K562 (cell line): ENCODE measurements around the gene GALK2. TPM values are rescaled to one million over a fixed set of nuclear protein-coding genes. Genes with fewer than 3 reads are reported as not detected.
A peak's percentile ranks its signal among the peaks of the same experiment; 100 is the strongest.

Experiments
- ATAC-seq: fragments of 200-7000 bp; cut with Tn5 transposase; 3 replicates; pipeline ENCODE4 v1.9.1; 2020; ENCODE audit warnings: moderate library complexity
- BruUV-seq: library from RNA; stranded (reverse); fragments of 400-500 nt; replicated peaks from 2 replicates; lab custom pipeline; 2021; lab: Mats Ljungman, UMichigan
- CTCF ChIA-PET: fragments of 300-600 bp; formaldehyde crosslinking; extraction: SDS; loops from one replicate; lab custom pipeline; 2021; ENCODE audit warnings: low intra/inter-chr PET ratio; lab: Yijun Ruan, JAX
- POLR2A ChIA-PET: fragments of 300-600, 350-650 bp; sonication (Branson Sonifier 250); formaldehyde crosslinking; extraction: SDS; loops from one replicate; lab custom pipeline; 2021; ENCODE audit warnings: antibody characterized with exemption, inconsistent platforms; lab: Yijun Ruan, JAX
- DNase-seq, 4 experiments: peaks; one replicate each; pipeline versions ENCODE4 v3.0.0 to v3.0.0-alpha.2; 2011 to 2018; ENCODE audit warnings: low spot score in 3 of 4, mixed read lengths in 3 of 4; ENCODE audit errors: extremely low read depth in 1 of 4
- FAIRE-seq: peaks from 2 replicates; lab custom pipeline; 2011; peaks lifted over from hg19 to GRCh38; lab: Jason Lieb, UNC
- H2AFZ ChIP-seq: 2 replicates; pipeline ENCODE4 v1.6.0; 2011; ENCODE audit warnings: low read depth, low read length, control low read depth, inconsistent platforms
- H3K27ac ChIP-seq: fragments of 200-600 bp; 3 replicates; pipeline ENCODE4 v1.8.0; 2011; ENCODE audit warnings: low read depth, mild to moderate bottlenecking, control low read depth, inconsistent platforms, low read length, moderate library complexity, mixed read lengths; ENCODE audit errors: extremely low read depth
- H3K27me3 ChIP-seq, 2 experiments: fragments of 300-600 bp in 1 of 2; 2 replicates in 1 of 2; 3 replicates in 1 of 2; pipeline versions ENCODE4 v1.6.0 to v1.8.0; 2011; ENCODE audit warnings: inconsistent platforms in 2 of 2, low read length in 2 of 2, mild to moderate bottlenecking in 1 of 2, mixed read lengths in 1 of 2, moderate library complexity in 1 of 2; ENCODE audit not compliant: control insufficient read depth in 2 of 2, insufficient read depth in 2 of 2
- H3K36me3 ChIP-seq: fragments of 300-600 bp; 3 replicates; pipeline ENCODE4 v1.8.0; 2011; ENCODE audit warnings: mild to moderate bottlenecking, low read length, inconsistent platforms; ENCODE audit not compliant: control insufficient read depth, insufficient read depth
- H3K4me1 ChIP-seq, 2 experiments: fragments of 200-600 bp in 1 of 2; replicated peaks in 1 of 2; 2 replicates in 1 of 2; 3 replicates in 1 of 2; pipeline versions ENCODE4 v1.5.1 to v1.8.0; 2011; ENCODE audit warnings: inconsistent platforms in 2 of 2, low read length in 2 of 2, mild to moderate bottlenecking in 1 of 2, mixed read lengths in 1 of 2, moderate library complexity in 1 of 2; ENCODE audit not compliant: control insufficient read depth in 2 of 2, insufficient read depth in 2 of 2
- H3K4me2 ChIP-seq: 2 replicates; pipeline ENCODE4 v1.6.1; 2011; ENCODE audit warnings: low read length, control low read depth, inconsistent platforms, mixed read lengths; ENCODE audit not compliant: insufficient read depth
- H3K4me3 ChIP-seq: fragments of 200-600 bp; sonication (generic), shearing (Covaris generic); 2 replicates; pipeline ENCODE4 v1.5.1; 2016; ENCODE audit warnings: control low read depth, inconsistent platforms
- H3K79me2 ChIP-seq: fragments of 200-600 bp; 3 replicates; pipeline ENCODE4 v1.8.0; 2011; ENCODE audit warnings: low read length, inconsistent platforms; ENCODE audit not compliant: control insufficient read depth, insufficient read depth
- H3K9ac ChIP-seq, 2 experiments: 2 replicates each; pipeline versions ENCODE4 v1.6.0 to v1.6.1; 2011; ENCODE audit warnings: low read depth in 2 of 2, low read length in 2 of 2, control low read depth in 1 of 2, inconsistent platforms in 1 of 2, mild to moderate bottlenecking in 1 of 2, mixed read lengths in 1 of 2; ENCODE audit not compliant: insufficient read depth in 1 of 2
- H3K9me1 ChIP-seq: one replicate; pipeline ENCODE4 v1.6.0; 2011; ENCODE audit warnings: inconsistent platforms, mild to moderate bottlenecking, low read length, moderate library complexity; ENCODE audit not compliant: control insufficient read depth, insufficient read depth
- H3K9me3 ChIP-seq: replicated peaks from 2 replicates; pipeline ENCODE4 v1.5.1; 2011; ENCODE audit warnings: low read depth, low read length, inconsistent platforms; ENCODE audit not compliant: control insufficient read depth, insufficient read depth
- H4K20me1 ChIP-seq: replicated peaks from 2 replicates; pipeline ENCODE4 v1.6.1; 2011; ENCODE audit warnings: low read length, inconsistent platforms, mixed read lengths; ENCODE audit not compliant: control insufficient read depth, insufficient read depth
- CEBPB ChIP-seq: fragments of 450-650 bp; IDR thresholded peaks from 2 replicates; pipeline ENCODE4 v1.6.1; 2016; ENCODE audit warnings: missing genetic modification characterization, missing compliant biosample characterization
- CEBPG ChIP-seq, 3 experiments: fragments of 200-800 bp in 1 of 3; sonication (Bioruptor generic) in 1 of 3; sonication (generic) in 1 of 3; formaldehyde crosslinking in 1 of 3; IDR thresholded peaks in 2 of 3; conservative IDR thresholded peaks in 1 of 3; 2 replicates each; pipeline versions ENCODE4 v1.6.1 to v1.8.0; 2016 to 2022; ENCODE audit warnings: missing compliant biosample characterization in 2 of 3, missing genetic modification characterization in 2 of 3, mild to moderate bottlenecking in 1 of 3, missing genetic modification reagents in 1 of 3
- FOSL1 ChIP-seq: fragments of 200-800 bp; sonication (Bioruptor generic); conservative IDR thresholded peaks from 2 replicates; pipeline ENCODE4 v1.6.1; 2016; ENCODE audit warnings: missing genetic modification characterization, missing compliant biosample characterization
- KAT2B ChIP-seq: IDR thresholded peaks from one replicate; pipeline ENCODE4 v1.6.1; 2012; ENCODE audit warnings: low read depth, mild to moderate bottlenecking, control low read depth, inconsistent platforms, low read length, moderate library complexity
- MCM7 ChIP-seq, 2 experiments: fragments of 450-650 bp; IDR thresholded peaks; 2 replicates each; pipeline ENCODE4 v1.6.1; 2016 to 2018
- NCOR1 ChIP-seq: fragments of 450-650 bp; IDR thresholded peaks from 2 replicates; pipeline ENCODE4 v1.6.1; 2016; ENCODE audit warnings: mild to moderate bottlenecking, moderate library complexity
- RFX5 ChIP-seq: IDR thresholded peaks from 2 replicates; pipeline ENCODE4 v1.6.1; 2011; ENCODE audit warnings: low read depth, mild to moderate bottlenecking, improper control_type of control experiment, low read length
- WHSC1 ChIP-seq: IDR thresholded peaks from one replicate; pipeline ENCODE4 v1.6.1; 2012; ENCODE audit warnings: low read length, control low read depth, inconsistent platforms
- ZBTB26 ChIP-seq: fragments of 450-650 bp; formaldehyde crosslinking; IDR thresholded peaks from 2 replicates; pipeline ENCODE4 v1.4.0; 2022; ENCODE audit warnings: missing genetic modification characterization
- ZNF212 ChIP-seq: fragments of 450-650 bp; formaldehyde crosslinking; IDR thresholded peaks from 2 replicates; pipeline ENCODE4 v1.4.0; 2020; ENCODE audit warnings: mild to moderate bottlenecking
- WGBS: fragments of 100-300 bp; shearing (Covaris generic); methylation state at CpG from one replicate; pipeline ENCODE4 v1.1.6; 2016; ENCODE audit warnings: low coverage, mixed read lengths; ENCODE audit not compliant: insufficient coverage; ENCODE audit errors: missing lambda C conversion rate; 5-methylcytosine and 5-hydroxymethylcytosine counted together
- in situ Hi-C: fragments of 300-500 bp; cut with MboI; formaldehyde crosslinking; loops from 4 replicates; pipeline ENCODE4 v1.15.0; 2018; ENCODE audit warnings: inconsistent platforms, mixed read lengths
- intact Hi-C: fragments of 100-400 bp; cut with micrococcal nuclease; formaldehyde crosslinking; loops from 2 replicates; pipeline ENCODE4 v1.14.2; 2022
- polyA plus RNA-seq, 8 experiments: library from polyadenylated mRNA; depleted of rRNA in 4 of 8; stranded (reverse) in 5 of 8; unstranded in 3 of 8; fragments of >200 nt; fragmentation: Nextera tagmentation in 2 of 8; fragmentation: Illumina TruSeq in 1 of 8; extraction: Ambion mirVana in 2 of 8; extraction: Trizol in 1 of 8; gene quantifications; 2 replicates each; pipeline versions ENCODE4 v1.2.1 to v1.2.3, GENCODE V29; 2011 to 2014; ENCODE audit warnings: inconsistent platforms in 1 of 8, missing spikeins in 1 of 8
- total RNA-seq, 7 experiments: library from RNA; depleted of rRNA in 6 of 7; stranded (reverse); fragments of >200 nt in 6 of 7; fragmentation: Illumina TruSeq in 2 of 7; extraction: Trizol in 2 of 7; gene quantifications; 2 replicates each; pipeline versions ENCODE4 v1.2.1 to v1.2.3, GENCODE V29; 2011 to 2021; ENCODE audit warnings: low replicate concordance in 1 of 7
- TF ChIP-seq, protein P1 (sequence below), 2 experiments: fragments of 450-650 bp in 1 of 2; sonication (generic) in 1 of 2; formaldehyde crosslinking in 1 of 2; IDR thresholded peaks in 1 of 2; conservative IDR thresholded peaks in 1 of 2; 2 replicates each; pipeline versions ENCODE4 v1.6.1 to v1.8.1; 2016 to 2023; ENCODE audit warnings: mild to moderate bottlenecking in 2 of 2, moderate library complexity in 2 of 2, inconsistent platforms in 1 of 2, missing genetic modification reagents in 1 of 2

GALK2 gene
- total and polyA plus RNA-seq, 9 of the 15 experiments (the other 6 are each of a cell fraction or from before 2014, with no cell fraction given): 32.8 to 82.0 (median 54.4) TPM

GRCh38 chr15:49154359-49154758 is 15.7 kb upstream of the GALK2 start:
- in situ Hi-C loops: no loop called here
- Histone ChIP-seq H3K9ac (peak overlapping the region in 1 of 2 experiments; percentile 97; a peak in 3 of 4 replicates), H3K4me2 (peak overlapping the region; percentile 99), H3K27me3 (no peaks in the 10 kb centered on the region), H3K36me3 (peaks cover 22% of the 10 kb centered on the region), H3K9me3 (no peaks in the 10 kb centered on the region), H3K9me1 (no peaks in the 10 kb centered on the region), H3K27ac (peak overlapping the region; percentile 95), H3K4me3 (peak overlapping the region; percentile 89), H3K79me2 (peaks cover 81% of the 10 kb centered on the region)
- intact Hi-C loops: no loop called here
- BruUV-seq: no TSS peak
- 0% methylated on average over 8 of the region's 8 CpGs for WGBS
- FAIRE-seq: peak; percentile 19
- TF ChIP-seq WHSC1: no peak
- no peak for TF ChIP-seq NCOR1
- TF ChIP-seq ZNF212 (CRISPR knock-in tag): no peak
- TF ChIP-seq RFX5: no peak
- TF ChIP-seq ZBTB26 (CRISPR knock-in tag): no peak
- peak; percentile 72 for TF ChIP-seq CEBPB (tag)
- TF ChIP-seq, protein P1, sequence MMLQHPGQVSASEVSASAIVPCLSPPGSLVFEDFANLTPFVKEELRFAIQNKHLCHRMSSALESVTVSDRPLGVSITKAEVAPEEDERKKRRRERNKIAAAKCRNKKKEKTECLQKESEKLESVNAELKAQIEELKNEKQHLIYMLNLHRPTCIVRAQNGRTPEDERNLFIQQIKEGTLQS (IDR thresholded peaks at IDR 0.05): peak; percentile 30
- TF ChIP-seq, protein P1 (CRISPR knock-in tag; conservative IDR thresholded peaks at IDR 0.05): no peak
- no peak for TF ChIP-seq MCM7 (IDR thresholded peaks at IDR 0.05)
- TF ChIP-seq CEBPG (CRISPR knock-in tag; IDR thresholded peaks at IDR 0.05): no peak
- peak in 1 of 2 experiments; percentile 35; a peak in 1 of 4 replicates for TF ChIP-seq CEBPG (tag; conservative IDR thresholded peaks at IDR 0.05 in 1 of 2, IDR thresholded peaks at IDR 0.05 in 1 of 2)
- TF ChIP-seq KAT2B: no peak
- 0 out of 2 replicates have a peak, but pooled peaks have one; percentile 27 for TF ChIP-seq FOSL1 (tag)
- TF ChIP-seq, all 486 proteins: peak for 4
- DNase-seq (no peak), ATAC-seq (no peak)
- CTCF ChIA-PET: no interaction called here
- H4K20me1 ChIP-seq: peaks cover 14% of the 10 kb centered on the region; the same call in 1 of the 2 replicates
- POLR2A ChIA-PET: interaction anchor here (0.6 to 2.7 kb wide), 3 partner anchors 17 to 823 kb away, joined by 3 to 32 read pairs (median 3); partner anchors contain the start of gene GALK2
- H2AFZ ChIP-seq: no peak overlapping the region
- H3K4me1 ChIP-seq: peaks cover 0 to 5% of the 10 kb centered on the region in 2 experiments; a peak in 2 of 5 replicates
